HepG2 (cell line): Measurements from ENCODE around the gene REPIN1. TPM values are rescaled to one million over a fixed set of nuclear protein-coding genes. Genes with fewer than 3 reads are reported as not detected.

Source experiments
- ETV5 ChIP-seq: IDR thresholded peaks from 2 replicates; pipeline ENCODE4 v1.6.1; 2018; ENCODE audit warnings: missing biosample characterization, missing genetic modification reagents, inconsistent platforms, borderline replicate concordance
- FOXA1 ChIP-seq, 2 experiments: fragments of 450-650 bp in 1 of 2; sonication (generic) in 1 of 2; formaldehyde crosslinking in 1 of 2; IDR thresholded peaks; 2 replicates each; pipeline versions ENCODE4 v1.4.0 to v1.6.1; 2016 to 2020; ENCODE audit warnings: missing genetic modification reagents in 1 of 2
- HES4 ChIP-seq: sonication (generic); formaldehyde crosslinking; IDR thresholded peaks from 2 replicates; pipeline ENCODE4 v1.9.0; 2021; ENCODE audit warnings: mild to moderate bottlenecking, missing genetic modification reagents, borderline replicate concordance
- HOXD1 ChIP-seq: sonication (generic); formaldehyde crosslinking; IDR thresholded peaks from 2 replicates; pipeline ENCODE4 v1.5.0; 2020; ENCODE audit warnings: missing genetic modification reagents
- IKZF4 ChIP-seq: sonication (generic); formaldehyde crosslinking; IDR thresholded peaks from 2 replicates; pipeline ENCODE4 v1.5.1; 2020; ENCODE audit warnings: borderline replicate concordance, mild to moderate bottlenecking, low read depth, missing genetic modification reagents; ENCODE audit errors: not compliant biosample characterization
- NR2F1 ChIP-seq, 2 experiments: fragments of 450-650 bp in 1 of 2; formaldehyde crosslinking in 1 of 2; IDR thresholded peaks; 2 replicates each; pipeline versions ENCODE4 v1.5.0 to v1.6.1; 2016 to 2020; ENCODE audit warnings: mild to moderate bottlenecking in 1 of 2, missing compliant biosample characterization in 1 of 2, missing genetic modification reagents in 1 of 2, moderate library complexity in 1 of 2
- RARA ChIP-seq: IDR thresholded peaks from 2 replicates; pipeline ENCODE4 v1.6.1; 2016; ENCODE audit warnings: missing genetic modification reagents, missing compliant biosample characterization
- REPIN1 ChIP-seq: sonication (generic); formaldehyde crosslinking; IDR thresholded peaks from 2 replicates; pipeline ENCODE4 v1.8.0; 2022; ENCODE audit warnings: missing genetic modification reagents, low read depth, mild to moderate bottlenecking, borderline replicate concordance
- RFX1 ChIP-seq: fragments of 450-650 bp; IDR thresholded peaks from 2 replicates; pipeline ENCODE4 v1.6.1; 2017
- SMAD3 ChIP-seq: sonication (generic); formaldehyde crosslinking; IDR thresholded peaks from 2 replicates; pipeline ENCODE4 v1.4.0; 2020; ENCODE audit warnings: missing genetic modification reagents
- TEAD2 ChIP-seq: sonication (generic); formaldehyde crosslinking; IDR thresholded peaks from 2 replicates; pipeline ENCODE4 v1.9.0; 2021; ENCODE audit warnings: missing genetic modification reagents
- WIZ ChIP-seq: sonication (generic); formaldehyde crosslinking; IDR thresholded peaks from 2 replicates; pipeline ENCODE4 v1.5.1; 2020; ENCODE audit warnings: mild to moderate bottlenecking, missing genetic modification reagents
- ZBTB3 ChIP-seq: sonication (generic); formaldehyde crosslinking; IDR thresholded peaks from 2 replicates; pipeline ENCODE4 v1.4.0; 2020; ENCODE audit warnings: low read depth, mild to moderate bottlenecking, moderate library complexity, missing genetic modification reagents, borderline replicate concordance
- ZNF12 ChIP-seq: sonication (generic); formaldehyde crosslinking; IDR thresholded peaks from 2 replicates; pipeline ENCODE4 v1.5.0; 2020; ENCODE audit warnings: missing genetic modification reagents
- ZNF569 ChIP-seq: sonication (generic); formaldehyde crosslinking; IDR thresholded peaks from 2 replicates; pipeline ENCODE4 v1.5.0; 2020; ENCODE audit warnings: mild to moderate bottlenecking, missing genetic modification reagents, moderate library complexity, borderline replicate concordance
- ZNF660 ChIP-seq: sonication (generic); formaldehyde crosslinking; IDR thresholded peaks from 2 replicates; pipeline ENCODE4 v1.5.1; 2020; ENCODE audit warnings: mild to moderate bottlenecking, low read depth, missing genetic modification reagents, borderline replicate concordance
- ZNF772 ChIP-seq: sonication (generic); formaldehyde crosslinking; IDR thresholded peaks from 2 replicates; pipeline ENCODE4 v1.5.0; 2020; ENCODE audit warnings: mild to moderate bottlenecking, missing genetic modification reagents
- polyA plus RNA-seq, 8 experiments: library from polyadenylated mRNA; depleted of rRNA in 3 of 8; stranded (reverse) in 7 of 8; unstranded in 1 of 8; fragments of >200 nt; fragmentation: Illumina TruSeq in 4 of 8; extraction: Trizol in 4 of 8; gene quantifications; 2 replicates each; pipeline versions ENCODE4 v1.2.1 to v1.2.3, GENCODE V29; 2011 to 2016; ENCODE audit warnings: low read depth in 4 of 8, missing spikeins in 1 of 8, mixed read lengths in 1 of 8; ENCODE audit not compliant: insufficient read depth in 1 of 8
- total RNA-seq, 5 experiments: library from RNA; depleted of rRNA; stranded (reverse); fragments of >200 nt; fragmentation: Illumina TruSeq; extraction: Trizol; gene quantifications; 2 replicates each; pipeline ENCODE4 v1.2.3, GENCODE V29; 2016; ENCODE audit warnings: low read depth in 1 of 5
- TF ChIP-seq, protein P1 (sequence below): sonication (generic); formaldehyde crosslinking; IDR thresholded peaks from 2 replicates; pipeline ENCODE4 v1.5.0; 2020; ENCODE audit warnings: missing genetic modification reagents
- TF ChIP-seq, protein P2 (sequence below), 2 experiments: fragments of 450-650 bp in 1 of 2; sonication (generic) in 1 of 2; formaldehyde crosslinking; IDR thresholded peaks; 2 replicates each; pipeline versions ENCODE4 v1.5.0 to v1.8.0; 2020 to 2022; ENCODE audit warnings: mild to moderate bottlenecking in 1 of 2, missing genetic modification reagents in 1 of 2
- TF ChIP-seq, protein P3 (sequence below): sonication (generic); formaldehyde crosslinking; IDR thresholded peaks from 2 replicates; pipeline ENCODE4 v1.5.1; 2020; ENCODE audit warnings: missing genetic modification reagents, mild to moderate bottlenecking, borderline replicate concordance
- TF ChIP-seq, protein P4 (sequence below): sonication (generic); formaldehyde crosslinking; IDR thresholded peaks from 2 replicates; pipeline ENCODE4 v1.4.0; 2020; ENCODE audit warnings: missing genetic modification reagents, borderline replicate concordance

Gene REPIN1
- total and polyA plus RNA-seq, 2 of the 13 experiments (the other 11 are each of a cell fraction or from before 2014, with no cell fraction given), result 69.9 to 108 TPM

DNA sequence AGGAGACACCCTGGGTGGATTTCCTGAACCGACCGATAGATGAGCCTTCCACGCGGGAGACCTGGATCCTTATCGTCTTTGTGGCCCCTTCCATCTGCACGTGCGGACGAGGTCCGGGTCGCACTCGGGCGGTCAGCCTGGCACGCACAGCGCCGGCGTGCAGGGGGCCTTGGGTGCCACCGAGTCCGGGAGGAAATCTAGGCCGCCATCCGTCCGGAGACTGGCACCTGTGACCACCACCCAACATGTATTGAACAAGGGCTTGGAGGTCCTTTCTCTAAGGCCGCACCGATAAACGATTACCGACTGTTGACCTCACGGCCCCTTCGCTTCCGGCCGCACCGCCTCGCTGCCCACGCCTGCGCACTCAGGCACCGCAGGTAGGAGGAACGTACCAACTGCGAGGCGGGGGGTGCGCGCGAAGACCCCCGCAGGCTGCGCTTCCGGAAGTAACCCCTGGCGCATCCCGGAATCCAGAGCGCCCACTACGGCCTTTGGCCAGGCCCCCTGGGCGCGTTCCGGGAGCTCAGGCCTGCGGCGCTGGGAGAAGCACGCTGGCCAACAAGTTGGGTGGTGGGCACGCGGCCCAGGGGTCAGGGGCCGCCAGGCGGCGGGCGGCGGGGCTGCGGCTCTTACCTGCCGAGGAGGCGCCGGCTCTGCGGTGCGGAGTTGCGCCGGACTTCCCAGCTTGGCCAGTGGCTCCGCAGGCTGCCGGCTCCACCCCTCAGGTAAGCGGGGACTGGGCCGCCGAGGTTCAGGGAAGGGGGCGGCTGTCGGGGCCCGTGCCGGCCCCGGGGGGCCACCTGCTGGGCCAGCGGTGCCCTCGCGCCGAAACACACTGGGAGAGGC lies 45.6 kb upstream of the REPIN1 start, which contains the start of the genes ACTR3C and LRRC61 (continued):
- peak; percentile 100 for TF ChIP-seq ETV5 (CRISPR knock-in tag)
- peak; percentile 58; the same call in 1 of the 2 replicates for TF ChIP-seq ZNF772
- peak; percentile 79 for TF ChIP-seq RARA (CRISPR knock-in tag)
- TF ChIP-seq, protein P1, sequence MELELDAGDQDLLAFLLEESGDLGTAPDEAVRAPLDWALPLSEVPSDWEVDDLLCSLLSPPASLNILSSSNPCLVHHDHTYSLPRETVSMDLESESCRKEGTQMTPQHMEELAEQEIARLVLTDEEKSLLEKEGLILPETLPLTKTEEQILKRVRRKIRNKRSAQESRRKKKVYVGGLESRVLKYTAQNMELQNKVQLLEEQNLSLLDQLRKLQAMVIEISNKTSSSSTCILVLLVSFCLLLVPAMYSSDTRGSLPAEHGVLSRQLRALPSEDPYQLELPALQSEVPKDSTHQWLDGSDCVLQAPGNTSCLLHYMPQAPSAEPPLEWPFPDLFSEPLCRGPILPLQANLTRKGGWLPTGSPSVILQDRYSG, result peak; percentile 85
- no peak; the same call in 1 of the 2 replicates for TF ChIP-seq HOXD1
- TF ChIP-seq NR2F1 (CRISPR knock-in tag; IDR thresholded peaks at IDR 0.05), result peak; percentile 73 to 84
- TF ChIP-seq IKZF4, result peak; percentile 56
- TF ChIP-seq, protein P2, sequence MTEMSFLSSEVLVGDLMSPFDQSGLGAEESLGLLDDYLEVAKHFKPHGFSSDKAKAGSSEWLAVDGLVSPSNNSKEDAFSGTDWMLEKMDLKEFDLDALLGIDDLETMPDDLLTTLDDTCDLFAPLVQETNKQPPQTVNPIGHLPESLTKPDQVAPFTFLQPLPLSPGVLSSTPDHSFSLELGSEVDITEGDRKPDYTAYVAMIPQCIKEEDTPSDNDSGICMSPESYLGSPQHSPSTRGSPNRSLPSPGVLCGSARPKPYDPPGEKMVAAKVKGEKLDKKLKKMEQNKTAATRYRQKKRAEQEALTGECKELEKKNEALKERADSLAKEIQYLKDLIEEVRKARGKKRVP (CRISPR knock-in tag; IDR thresholded peaks at IDR 0.05), result peak in 1 of 2 experiments; percentile 16; a peak in 1 of 4 replicates
- no peak for TF ChIP-seq ZNF660
- TF ChIP-seq REPIN1, result peak; percentile 84
- TF ChIP-seq ZBTB3 (CRISPR knock-in tag), result no peak
- TF ChIP-seq WIZ (CRISPR knock-in tag), result no peak
- TF ChIP-seq, protein P3, sequence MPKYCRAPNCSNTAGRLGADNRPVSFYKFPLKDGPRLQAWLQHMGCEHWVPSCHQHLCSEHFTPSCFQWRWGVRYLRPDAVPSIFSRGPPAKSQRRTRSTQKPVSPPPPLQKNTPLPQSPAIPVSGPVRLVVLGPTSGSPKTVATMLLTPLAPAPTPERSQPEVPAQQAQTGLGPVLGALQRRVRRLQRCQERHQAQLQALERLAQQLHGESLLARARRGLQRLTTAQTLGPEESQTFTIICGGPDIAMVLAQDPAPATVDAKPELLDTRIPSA, result no peak; the same call in 1 of the 2 replicates
- peak; percentile 72; the same call in 1 of the 2 replicates for TF ChIP-seq SMAD3 (CRISPR knock-in tag)
- TF ChIP-seq HES4, result peak; percentile 93
- peak; percentile 58 for TF ChIP-seq ZNF12
- TF ChIP-seq TEAD2 (CRISPR knock-in tag), result peak; percentile 61; the same call in 1 of the 2 replicates
- TF ChIP-seq ZNF569, result no peak
- no peak for TF ChIP-seq RFX1
- TF ChIP-seq, protein P4, sequence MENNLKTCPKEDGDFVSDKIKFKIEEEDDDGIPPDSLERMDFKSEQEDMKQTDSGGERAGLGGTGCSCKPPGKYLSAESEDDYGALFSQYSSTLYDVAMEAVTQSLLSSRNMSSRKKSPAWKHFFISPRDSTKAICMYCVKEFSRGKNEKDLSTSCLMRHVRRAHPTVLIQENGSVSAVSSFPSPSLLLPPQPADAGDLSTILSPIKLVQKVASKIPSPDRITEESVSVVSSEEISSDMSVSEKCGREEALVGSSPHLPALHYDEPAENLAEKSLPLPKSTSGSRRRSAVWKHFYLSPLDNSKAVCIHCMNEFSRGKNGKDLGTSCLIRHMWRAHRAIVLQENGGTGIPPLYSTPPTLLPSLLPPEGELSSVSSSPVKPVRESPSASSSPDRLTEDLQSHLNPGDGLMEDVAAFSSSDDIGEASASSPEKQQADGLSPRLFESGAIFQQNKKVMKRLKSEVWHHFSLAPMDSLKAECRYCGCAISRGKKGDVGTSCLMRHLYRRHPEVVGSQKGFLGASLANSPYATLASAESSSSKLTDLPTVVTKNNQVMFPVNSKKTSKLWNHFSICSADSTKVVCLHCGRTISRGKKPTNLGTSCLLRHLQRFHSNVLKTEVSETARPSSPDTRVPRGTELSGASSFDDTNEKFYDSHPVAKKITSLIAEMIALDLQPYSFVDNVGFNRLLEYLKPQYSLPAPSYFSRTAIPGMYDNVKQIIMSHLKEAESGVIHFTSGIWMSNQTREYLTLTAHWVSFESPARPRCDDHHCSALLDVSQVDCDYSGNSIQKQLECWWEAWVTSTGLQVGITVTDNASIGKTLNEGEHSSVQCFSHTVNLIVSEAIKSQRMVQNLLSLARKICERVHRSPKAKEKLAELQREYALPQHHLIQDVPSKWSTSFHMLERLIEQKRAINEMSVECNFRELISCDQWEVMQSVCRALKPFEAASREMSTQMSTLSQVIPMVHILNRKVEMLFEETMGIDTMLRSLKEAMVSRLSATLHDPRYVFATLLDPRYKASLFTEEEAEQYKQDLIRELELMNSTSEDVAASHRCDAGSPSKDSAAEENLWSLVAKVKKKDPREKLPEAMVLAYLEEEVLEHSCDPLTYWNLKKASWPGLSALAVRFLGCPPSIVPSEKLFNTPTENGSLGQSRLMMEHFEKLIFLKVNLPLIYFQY (CRISPR knock-in tag), result no peak; the same call in 1 of the 2 replicates
- no peak for TF ChIP-seq FOXA1 (IDR thresholded peaks at IDR 0.05)
- peak; percentile 73 for TF ChIP-seq FOXA1 (CRISPR knock-in tag; IDR thresholded peaks at IDR 0.05)
